ENCODE measurements around the gene CALN1.

- TF ChIP-seq YY1 (IDR thresholded peaks at IDR 0.05; ENCODE audit: insufficient read depth, insufficient read length) = no peak
- TF ChIP-seq ZNF274 (IDR thresholded peaks at IDR 0.05; ENCODE audit: low read depth, low read length) = no peak
Observed at GRCh38 chr7:72219500-72219899, 192.6 kb downstream of the CALN1 start.
